Kidney glomerular epithelial cell (primary cell): ENCODE results near the gene CCNH.

ENCODE experiments used
- DNase-seq: peaks from one replicate; lab custom pipeline; 2025; lab: John Stamatoyannopoulos, UW

The CCNH gene

GRCh38 chr5:87412630-87413342, at the start of gene CCNH:
Gene CCNH (minus strand): TSS chr5:87412930. CDS start chr5:87412794, 136 bp downstream.
- DNase-seq = peak; percentile 94

- no peak for DNase-seq
Observed at GRCh38 chr5:87457706-87458105, 45.0 kb upstream of the CCNH start.

GRCh38 chr5:87453801-87454200, 41.1 kb upstream of the CCNH start:
- DNase-seq = no peak

- DNase-seq = no peak
Observed at GRCh38 chr5:87452837-87453236, 40.1 kb upstream of the CCNH start.

- DNase-seq = no peak
Observed at GRCh38 chr5:87442419-87442818, 29.7 kb upstream of the CCNH start.

GRCh38 chr5:87438231-87438630, 25.5 kb upstream of the CCNH start:
- DNase-seq = no peak

GRCh38 chr5:87437724-87438123, 25.0 kb upstream of the CCNH start:
- no peak for DNase-seq

- no peak for DNase-seq
Observed at GRCh38 chr5:87435144-87435694, 22.5 kb upstream of the CCNH start.

GRCh38 chr5:87434461-87434860, 21.7 kb upstream of the CCNH start:
- no peak for DNase-seq

- no peak for DNase-seq
Observed at GRCh38 chr5:87433945-87434344, 21.2 kb upstream of the CCNH start.

- no peak for DNase-seq
Observed at GRCh38 chr5:87432460-87432859, 19.7 kb upstream of the CCNH start.

GRCh38 chr5:87430863-87431457, 18.2 kb upstream of the CCNH start:
- DNase-seq = no peak

GRCh38 chr5:87423755-87424154, 11.0 kb upstream of the CCNH start:
- no peak for DNase-seq

GRCh38 chr5:87421307-87421706, 8.6 kb upstream of the CCNH start:
- no peak for DNase-seq

GRCh38 chr5:87418506-87418905, 5.8 kb upstream of the CCNH start:
- DNase-seq = no peak

- peak; percentile 69 for DNase-seq
Observed at GRCh38 chr5:87413343-87413645, 564 bp upstream of the CCNH start.

GRCh38 chr5:87411973-87412629, 629 bp downstream of the CCNH start:
- peak; percentile 62 for DNase-seq

GRCh38 chr5:87411586-87411972, 1.2 kb downstream of the CCNH start:
- no peak for DNase-seq

- peak; percentile 80 for DNase-seq
Observed at GRCh38 chr5:87410931-87411330, 1.8 kb downstream of the CCNH start.

GRCh38 chr5:87408204-87408603, 4.5 kb downstream of the CCNH start:
- no peak for DNase-seq

GRCh38 chr5:87405472-87406155, 7.1 kb downstream of the CCNH start:
- DNase-seq = no peak

GRCh38 chr5:87404359-87404758, 8.4 kb downstream of the CCNH start:
- DNase-seq = no peak

- no peak for DNase-seq
Observed at GRCh38 chr5:87403899-87404298, 8.8 kb downstream of the CCNH start.
